Left colon (tissue), 2 donors: Measurements from ENCODE around the gene RCAN3. TPM values are rescaled to one million over a fixed set of nuclear protein-coding genes. Genes with fewer than 3 reads are reported as not detected.

ENCODE experiments used
- ATAC-seq: fragments of 200-7000 bp; cut with Tn5 transposase; one replicate; pipeline ENCODE4 v1.9.1; 2020; ENCODE audit warnings: mild to moderate bottlenecking, moderate library complexity
- DNase-seq, 2 donors: peaks; one replicate each; pipeline ENCODE4 v3.0.0-alpha.2; 2020
- intact Hi-C, 2 donors: fragments of 100-400 bp; cut with DNase I in 1 of 2; cut with micrococcal nuclease in 1 of 2; formaldehyde crosslinking; loops; one replicate each; pipeline versions ENCODE4 v1.11.2 to v1.14.0; 2022; cut with DNase I, micrococcal nuclease
- total RNA-seq, 2 donors: library from RNA; stranded (reverse); fragmentation: NEBNext Ultra II Directional; extraction: Animal tissue kit (Norgen Biotek cat#: 25700); gene quantifications; one replicate each; pipeline ENCODE4 v1.2.1, GENCODE V29; 2021
- donor health status: DM: no; HTN: no; CAD: no.
- donor health status: DM: yes; HTN: yes; CAD: no.

The RCAN3 gene
- total RNA-seq, 2 donors from 2014 or later = 12.8 to 15.4 TPM

- DNase-seq (peak; percentile 46 to 55), ATAC-seq (peak; percentile 56)
- intact Hi-C loops = no loop called here
These were observed 56.5 kb downstream of the RCAN3 start for GRCh38 chr1:24558902-24559791.

- ATAC-seq (no peak), DNase-seq (no peak)
- intact Hi-C loops = no loop called here
These were observed 57.7 kb downstream of the RCAN3 start for GRCh38 chr1:24560361-24560760.

GRCh38 chr1:24562625-24563024 is 60.0 kb downstream of the RCAN3 start:
- DNase-seq = peak; percentile 45 to 65
- intact Hi-C loops = no loop called here
- ATAC-seq = peak; percentile 71

- intact Hi-C loops = no loop called here
- DNase-seq (no peak), ATAC-seq (no peak)
These were observed 62.1 kb downstream of the RCAN3 start for GRCh38 chr1:24564695-24565094.

- ATAC-seq (no peak), DNase-seq (no peak)
These were observed 63.7 kb downstream of the RCAN3 start for GRCh38 chr1:24566236-24566867.

GRCh38 chr1:24567792-24568388 is 65.3 kb downstream of the RCAN3 start:
- peak; percentile 67 to 85 for DNase-seq
- ATAC-seq = peak; percentile 98
- intact Hi-C loops = no loop called here

More at GRCh38 chr1:24566236-24566867, 63.7 kb downstream of the RCAN3 start:
- intact Hi-C loops = no loop called here

- DNase-seq (no peak), ATAC-seq (no peak)
- intact Hi-C loops = no loop called here
These were observed 65.8 kb downstream of the RCAN3 start for GRCh38 chr1:24568475-24568874.

GRCh38 chr1:24570265-24571125 is 67.9 kb downstream of the RCAN3 start:
- intact Hi-C loops = no loop called here
- DNase-seq = no peak
- no peak for ATAC-seq

GRCh38 chr1:24572301-24572700 is 69.7 kb downstream of the RCAN3 start:
- DNase-seq = no peak
- intact Hi-C loops = no loop called here
- ATAC-seq = no peak

GRCh38 chr1:24575905-24576587 is 73.4 kb downstream of the RCAN3 start:
- intact Hi-C loops = no loop called here
- ATAC-seq (peak; percentile 42), DNase-seq (no peak)

GRCh38 chr1:24578846-24579245 is 76.2 kb downstream of the RCAN3 start:
- DNase-seq = no peak
- intact Hi-C loops = no loop called here
- ATAC-seq = no peak

GRCh38 chr1:24580756-24581155 is 78.1 kb downstream of the RCAN3 start:
- intact Hi-C loops = no loop called here
- ATAC-seq (peak; percentile 55), DNase-seq (no peak)

- ATAC-seq (no peak), DNase-seq (no peak)
- intact Hi-C loops = no loop called here
These were observed 81.6 kb downstream of the RCAN3 start for GRCh38 chr1:24584171-24584647.

GRCh38 chr1:24586119-24586518 is 83.5 kb downstream of the RCAN3 start:
- no peak for DNase-seq
- intact Hi-C loops = no loop called here
- no peak for ATAC-seq

- DNase-seq (peak in 1 of 2 donors; percentile 22), ATAC-seq (peak; percentile 90)
- intact Hi-C loops = no loop called here
These were observed 84.6 kb downstream of the RCAN3 start for GRCh38 chr1:24586970-24587820.

GRCh38 chr1:24588573-24588972 is 85.9 kb downstream of the RCAN3 start:
- no peak for ATAC-seq
- intact Hi-C loops = no loop called here

GRCh38 chr1:24589200-24589599 is 86.6 kb downstream of the RCAN3 start:
- ATAC-seq (no peak), DNase-seq (no peak)
- intact Hi-C loops = no loop called here

More at GRCh38 chr1:24588573-24588972, 85.9 kb downstream of the RCAN3 start:
- no peak for DNase-seq
